ENCODE measurements around the gene GJB2.
"Not testable (repeated sequence)": the region's sequence is repeated elsewhere in the genome, so short reads cannot be mapped to it uniquely, and the experiment has no call there.

Gene GJB2

GRCh38 chr13:20165417-20166257 lies 27.1 kb downstream of the GJB2 start:
- no peak for DNase-seq (ENCODE audit: low read depth, low spot score)

GRCh38 chr13:20161951-20162300 lies 30.8 kb downstream of the GJB2 start:
- no peak for DNase-seq (ENCODE audit: low read depth, low spot score)

- DNase-seq (ENCODE audit: low read depth, low spot score): peak; percentile 20
Observed at GRCh38 chr13:20161275-20161950, 31.3 kb downstream of the GJB2 start.

GRCh38 chr13:20160306-20161274 lies 32.1 kb downstream of the GJB2 start, which contains the start of gene GJA3:
Gene GJA3, minus strand, starts transcription at chr13:20161052. Its CDS starts 17,764 bp downstream, at chr13:20143288.
- peak; percentile 46 for DNase-seq (ENCODE audit: low read depth, low spot score)

GRCh38 chr13:20159646-20160305 lies 33.0 kb downstream of the GJB2 start:
- DNase-seq (ENCODE audit: low read depth, low spot score): peak; percentile 28

GRCh38 chr13:20157151-20157796 lies 35.5 kb downstream of the GJB2 start:
- no peak for DNase-seq (ENCODE audit: low read depth, low spot score)

GRCh38 chr13:20156702-20157101 lies 36.0 kb downstream of the GJB2 start:
- no peak for DNase-seq (ENCODE audit: low read depth, low spot score)

- DNase-seq (ENCODE audit: low read depth, low spot score): not testable (repeated sequence)
Observed at GRCh38 chr13:20153290-20153689, 39.4 kb downstream of the GJB2 start.

- DNase-seq (ENCODE audit: low read depth, low spot score): no peak
Observed at GRCh38 chr13:20151612-20152011, 41.1 kb downstream of the GJB2 start.

GRCh38 chr13:20151016-20151415 lies 41.7 kb downstream of the GJB2 start:
- no peak for DNase-seq (ENCODE audit: low read depth, low spot score)

- DNase-seq (ENCODE audit: low read depth, low spot score): no peak
Observed at GRCh38 chr13:20150561-20150960, 42.2 kb downstream of the GJB2 start.

- DNase-seq (ENCODE audit: low read depth, low spot score): no peak
Observed at GRCh38 chr13:20149762-20150161, 43.0 kb downstream of the GJB2 start.

- no peak for DNase-seq (ENCODE audit: low read depth, low spot score)
Observed at GRCh38 chr13:20148501-20149183, 44.1 kb downstream of the GJB2 start.

- DNase-seq (ENCODE audit: low read depth, low spot score): no peak
Observed at GRCh38 chr13:20146381-20146780, 46.4 kb downstream of the GJB2 start.

- DNase-seq (ENCODE audit: low read depth, low spot score): no peak
Observed at GRCh38 chr13:20145521-20145920, 47.2 kb downstream of the GJB2 start.

GRCh38 chr13:20144141-20144850 lies 48.4 kb downstream of the GJB2 start:
- no peak for DNase-seq (ENCODE audit: low read depth, low spot score)

- DNase-seq (ENCODE audit: low read depth, low spot score): no peak
Observed at GRCh38 chr13:20142927-20143480, 49.7 kb downstream of the GJB2 start.

GRCh38 chr13:20142023-20142926 lies 50.5 kb downstream of the GJB2 start:
- DNase-seq (ENCODE audit: low read depth, low spot score): peak; percentile 7

Measured in astrocyte of the hippocampus (primary cell).